ENCODE measurements around the gene RAB9A.
"Not testable (repeated sequence)": the region's sequence is repeated elsewhere in the genome, so short reads cannot be mapped to it uniquely, and the experiment has no call there.

Gene RAB9A

DNA sequence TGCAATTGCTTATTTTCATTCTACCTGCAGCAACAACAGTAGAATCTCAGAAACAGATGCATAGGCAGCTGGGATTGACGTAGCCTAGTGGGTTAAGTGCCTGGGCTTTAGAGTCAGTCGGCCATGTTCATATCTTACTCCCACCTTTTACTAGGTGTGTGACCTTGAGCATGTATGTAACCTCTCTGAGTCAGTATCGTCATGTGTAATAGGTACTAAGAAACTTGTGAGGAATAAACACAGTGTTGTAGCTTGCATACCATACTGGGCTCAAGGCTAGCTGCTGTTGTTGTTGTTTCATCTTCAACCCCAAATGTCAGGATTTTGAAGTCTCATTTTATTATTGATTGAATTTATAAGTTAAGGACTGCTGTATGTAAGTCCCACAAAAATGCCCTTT, 14.2 kb downstream of the RAB9A start:
- no peak for DNase-seq

DNA sequence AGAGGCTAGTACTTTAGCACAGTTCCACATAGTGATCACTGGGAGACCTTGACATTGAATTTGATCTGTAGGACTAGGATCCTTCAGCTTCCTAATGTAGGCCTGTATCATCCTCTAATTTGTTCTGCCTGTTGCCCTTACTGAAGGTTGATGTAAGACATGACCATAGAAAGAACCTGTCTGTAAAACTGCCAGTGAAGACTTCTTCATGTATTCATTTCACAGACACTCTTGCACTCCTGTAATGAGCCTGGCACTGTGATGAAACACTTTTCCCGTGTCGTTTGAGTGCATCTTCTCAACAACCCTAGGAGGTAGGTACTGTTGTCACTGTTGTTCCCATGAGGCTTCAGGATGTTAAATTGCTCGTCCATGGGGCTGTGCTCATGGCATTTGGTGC, 14.7 kb downstream of the RAB9A start:
- no peak for DNase-seq

DNA sequence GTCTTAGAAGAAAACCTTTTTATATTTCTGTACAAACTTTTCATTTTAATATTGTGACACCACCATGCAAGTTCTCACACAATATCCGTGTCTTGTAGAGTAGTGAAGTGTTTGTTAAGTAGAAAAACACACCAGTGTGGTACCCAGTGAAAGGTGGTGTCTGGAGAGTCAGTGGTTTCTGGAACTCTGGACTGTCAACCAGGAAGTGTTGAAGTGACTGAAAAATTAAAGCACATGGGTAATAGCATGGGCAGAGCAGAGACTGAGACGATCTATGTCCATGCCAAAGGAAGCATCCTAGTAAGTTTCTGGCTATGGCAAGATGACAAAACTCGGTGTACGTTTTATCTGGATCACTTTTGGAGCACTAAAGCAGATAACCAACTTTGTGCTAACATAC, 22.2 kb downstream of the RAB9A start:
- DNase-seq: no peak

- DNase-seq: peak; percentile 11
Measured at GRCh38 chrX:13716455-13716854, 27.5 kb downstream of the RAB9A start.

DNA sequence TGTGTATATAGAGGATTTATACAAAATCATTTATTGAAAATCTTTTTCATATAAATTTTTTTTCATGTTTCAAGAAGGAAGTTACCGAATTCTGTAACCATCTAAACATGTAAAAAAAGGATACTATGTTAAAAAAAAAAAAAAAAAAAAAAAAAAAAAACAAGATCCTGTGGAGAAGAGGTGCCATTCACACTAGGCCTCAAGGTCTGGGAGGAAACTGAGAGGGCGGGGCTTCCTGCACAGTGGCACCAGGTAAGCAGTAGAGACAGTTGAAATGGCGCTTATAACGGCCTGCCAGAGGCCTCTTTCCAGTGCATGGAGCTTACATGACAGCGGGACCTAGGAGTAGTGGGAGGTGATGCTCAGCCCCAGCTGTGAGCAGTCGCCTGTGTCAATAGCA, 28.0 kb downstream of the RAB9A start:
- DNase-seq: no peak

- DNase-seq: no peak
Measured at GRCh38 chrX:13717700-13718472, 29.0 kb downstream of the RAB9A start.

- no peak for DNase-seq
Measured at GRCh38 chrX:13719192-13719856, 30.4 kb downstream of the RAB9A start.

DNA sequence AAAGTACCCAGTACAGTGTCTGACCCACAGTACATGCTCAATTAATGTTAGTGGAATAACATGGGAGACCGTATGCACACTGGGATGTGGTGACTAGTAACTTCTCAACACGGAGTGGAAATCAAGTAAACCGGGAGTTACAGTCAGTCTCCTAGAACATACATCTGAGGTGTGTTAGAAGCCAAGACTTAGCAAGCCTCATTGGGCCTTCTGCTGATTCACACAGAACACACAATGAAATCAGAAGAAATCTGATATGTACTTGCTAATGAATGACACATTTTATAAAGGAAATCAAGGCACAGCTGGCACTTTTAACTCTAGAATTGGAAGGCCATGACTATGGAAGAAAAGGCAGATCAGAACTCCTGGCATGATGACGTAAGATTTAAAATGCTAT, 32.4 kb downstream of the RAB9A start:
- DNase-seq: no peak

DNA sequence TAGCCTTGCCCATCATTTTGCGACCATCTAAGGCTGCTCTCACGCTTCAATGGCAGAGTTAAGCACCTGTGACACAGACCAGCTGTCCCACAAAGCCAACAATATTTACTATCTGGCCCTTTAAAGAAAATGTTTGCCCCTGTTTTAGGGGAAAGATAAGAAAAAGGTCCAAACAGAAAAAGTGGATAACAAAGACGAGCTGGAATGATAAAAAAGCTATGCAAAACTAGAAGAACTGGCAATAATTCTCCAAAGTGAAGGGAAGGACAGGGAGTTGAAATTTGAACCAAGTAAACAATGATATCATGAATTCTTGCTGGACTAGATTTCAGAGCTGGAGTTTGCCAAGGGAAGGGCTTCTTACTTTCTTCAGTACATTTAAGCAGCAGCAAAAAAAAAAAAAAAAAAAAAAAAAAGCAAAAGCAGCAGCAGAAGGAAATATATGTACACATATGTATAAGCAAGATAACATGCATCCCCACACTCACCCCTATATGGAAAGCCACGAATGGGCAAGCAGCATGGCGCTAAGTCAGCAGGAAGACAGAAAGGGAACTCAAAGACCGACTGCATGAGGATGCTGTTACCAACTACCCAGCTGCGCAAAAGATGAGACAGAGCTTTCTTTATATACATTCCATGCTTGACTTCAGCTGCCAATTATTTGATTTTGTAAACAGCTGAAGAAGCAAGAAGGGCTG, 33.0 kb downstream of the RAB9A start:
- DNase-seq: no peak

DNA sequence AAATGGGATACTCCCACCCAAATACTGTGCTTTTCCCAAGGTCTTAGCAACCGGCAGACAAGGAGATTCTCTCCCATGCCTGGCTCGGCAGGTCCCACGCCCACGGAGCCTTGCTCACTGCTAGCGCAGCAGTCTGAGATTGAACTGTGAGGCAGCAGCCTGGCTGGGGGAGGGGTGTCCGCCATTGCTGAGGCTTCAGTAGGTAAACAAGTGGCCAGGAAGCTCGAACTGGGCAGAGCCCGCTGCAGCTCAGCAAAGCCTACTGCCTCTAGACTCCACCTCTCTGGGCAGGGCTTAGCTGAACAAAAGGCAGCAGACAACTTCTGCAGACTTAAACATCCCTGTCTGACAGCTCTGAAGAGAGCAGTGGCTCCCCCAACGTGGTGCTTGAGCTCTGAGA, 36.0 kb downstream of the RAB9A start:
- peak; percentile 37 for DNase-seq

DNA sequence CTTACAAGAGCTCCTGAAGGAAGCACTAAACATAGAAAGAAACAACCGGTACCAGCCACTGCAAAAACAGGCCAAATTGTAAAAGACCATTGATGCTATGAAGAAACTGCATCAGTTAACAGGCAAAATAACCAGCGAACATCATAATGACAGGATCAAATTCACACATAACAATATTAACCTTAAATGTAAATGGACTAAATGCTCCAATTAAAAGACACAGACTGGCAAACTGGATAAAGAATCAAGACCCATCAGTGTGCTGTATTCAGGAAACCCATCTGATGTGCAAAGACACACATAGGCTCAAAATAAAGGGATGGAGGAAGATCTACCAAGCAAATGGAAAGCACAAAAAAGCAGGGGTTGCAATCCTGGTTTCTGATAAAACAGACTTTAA, 37.7 kb downstream of the RAB9A start:
- DNase-seq: not testable (repeated sequence)

DNA sequence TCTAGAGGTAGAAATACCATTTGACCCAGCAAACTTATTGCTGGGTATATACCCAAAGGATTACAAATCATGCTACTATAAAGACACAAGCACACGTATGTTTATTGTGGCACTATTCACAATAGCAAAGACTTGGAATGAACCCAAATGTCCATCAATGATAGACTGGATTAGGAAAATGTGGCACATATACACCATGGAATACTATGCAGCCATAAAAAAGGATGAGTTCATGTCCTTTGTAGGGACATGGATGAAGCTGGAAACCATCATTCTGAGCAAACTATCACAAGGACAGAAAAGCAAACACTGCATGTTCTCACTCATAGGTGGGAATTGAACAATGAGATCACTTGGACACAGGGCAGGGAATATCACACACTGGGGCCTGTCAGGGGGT, 41.6 kb downstream of the RAB9A start:
- not testable (repeated sequence) for DNase-seq

- DNase-seq: no peak
Measured at GRCh38 chrX:13732246-13733067, 43.5 kb downstream of the RAB9A start.

DNA sequence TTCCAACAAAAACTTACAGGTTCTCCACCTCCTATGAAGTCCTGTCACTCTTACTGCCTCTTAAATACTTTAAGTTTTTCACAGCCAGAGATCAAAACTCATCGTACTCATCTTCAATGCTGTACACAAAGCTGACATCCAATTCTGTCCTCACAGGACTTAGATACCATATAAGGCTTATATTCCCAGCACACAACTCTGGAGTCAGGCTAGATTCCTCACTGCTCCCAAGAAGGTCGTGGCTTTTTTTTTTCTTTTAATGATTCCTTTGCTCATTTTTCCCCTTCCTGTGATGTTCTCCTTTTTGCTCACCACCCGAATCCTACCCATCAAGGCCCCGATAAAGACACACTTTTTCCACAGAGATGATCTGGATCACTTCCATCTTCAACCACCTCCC, 44.6 kb downstream of the RAB9A start:
- no peak for DNase-seq

- DNase-seq: peak; percentile 87
Measured at GRCh38 chrX:13734278-13735172, 45.6 kb downstream of the RAB9A start, which contains the start of the genes OFD1 and TRAPPC2. Gene OFD1 (plus strand): TSS chrX:13734748. CDS start chrX:13735072, 324 bp downstream. Gene TRAPPC2 (minus strand): TSS chrX:13734620. CDS start chrX:13719963, 14,657 bp downstream.

- DNase-seq: no peak
Measured at GRCh38 chrX:13741695-13742094, 52.8 kb downstream of the RAB9A start.

GRCh38 chrX:13742397-13743176, 53.7 kb downstream of the RAB9A start:
- DNase-seq: peak; percentile 44

DNA sequence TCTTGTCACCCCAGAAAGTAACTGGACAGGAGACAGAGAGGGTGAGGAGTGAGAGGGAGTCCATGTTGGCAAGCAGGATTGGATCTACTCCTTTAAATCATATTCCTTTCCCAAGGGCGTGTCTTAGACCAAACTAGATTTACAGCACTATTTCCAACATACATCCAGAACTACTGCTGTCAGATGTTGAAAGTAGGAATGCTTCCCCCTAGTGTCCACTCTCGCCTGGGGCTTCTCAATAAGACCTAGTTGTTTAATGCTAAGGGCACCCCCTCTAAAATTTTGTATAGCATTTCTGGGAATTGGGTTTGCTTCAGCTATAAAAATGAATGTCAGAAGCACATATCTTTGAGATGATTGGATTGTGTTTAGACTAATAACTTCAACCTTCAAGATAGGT, 58.9 kb downstream of the RAB9A start:
- no peak for DNase-seq

GRCh38 chrX:13748486-13748885, 59.6 kb downstream of the RAB9A start:
- no peak for DNase-seq

DNA sequence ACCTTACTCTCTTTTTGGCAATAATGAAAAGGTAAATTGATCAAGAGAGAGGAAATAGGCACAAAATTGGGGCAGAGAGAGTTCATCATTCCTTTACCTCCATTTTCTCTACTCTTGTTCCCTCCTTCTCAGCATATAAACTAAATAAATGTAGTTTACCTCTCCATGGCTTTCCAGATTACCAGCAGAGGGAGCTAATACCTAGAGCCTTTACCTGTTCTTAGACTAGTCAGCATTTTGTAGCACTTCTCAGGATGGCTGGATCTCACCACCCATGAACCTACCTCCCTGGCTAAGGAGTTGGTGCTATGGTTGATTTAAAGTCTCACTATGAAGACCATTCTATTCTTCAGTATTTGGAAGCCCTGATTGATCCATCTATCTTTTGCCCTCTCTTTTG, 61.3 kb downstream of the RAB9A start:
- DNase-seq: no peak

- no peak for DNase-seq
Measured at GRCh38 chrX:13750812-13751211, 61.9 kb downstream of the RAB9A start.
